H1 (cell line): ENCODE data around the gene CBR3. TPM values are rescaled to one million over a fixed set of nuclear protein-coding genes. Genes with fewer than 3 reads are reported as not detected.

Experiments
- CTCF ChIA-PET: fragments of 300-600 bp; sonication (Branson Sonifier 250); formaldehyde crosslinking; loops from one replicate; lab custom pipeline; 2021; ENCODE audit not compliant: partially characterized antibody; lab: Charles Lee
- POLR2A ChIA-PET: fragments of 300-600 bp; sonication (Branson Sonifier 250); formaldehyde crosslinking; loops from one replicate; lab custom pipeline; 2021; ENCODE audit warnings: inconsistent platforms; ENCODE audit not compliant: partially characterized antibody; lab: Charles Lee
- DNase-seq, 2 experiments: peaks; one replicate each; pipeline versions ENCODE4 v3.0.0 to v3.0.0-alpha.2; 2010 to 2022; ENCODE audit warnings: low spot score in 2 of 2, low read depth in 1 of 2, mixed read lengths in 1 of 2
- FAIRE-seq: peaks from 2 replicates; lab custom pipeline; 2011; peaks lifted over from hg19 to GRCh38; lab: Jason Lieb, UNC
- H2AFZ ChIP-seq: 2 replicates; pipeline ENCODE4 v1.8.1; 2012; ENCODE audit warnings: low read length, inconsistent platforms
- H2AK5ac ChIP-seq: 2 replicates; pipeline ENCODE4 v1.6.1; 2013; ENCODE audit warnings: low read depth, low read length
- H2BK120ac ChIP-seq: replicated peaks from 2 replicates; pipeline ENCODE3; 2013; ENCODE audit warnings: low read depth, low read length, inconsistent platforms
- H2BK12ac ChIP-seq: 2 replicates; pipeline ENCODE4 v1.6.1; 2013; ENCODE audit warnings: low read depth, low read length
- H2BK15ac ChIP-seq: 2 replicates; pipeline ENCODE4 v1.6.1; 2013; ENCODE audit warnings: low read length
- H2BK20ac ChIP-seq: 2 replicates; pipeline ENCODE4 v1.6.1; 2013; ENCODE audit warnings: low read length
- H2BK5ac ChIP-seq: 2 replicates; pipeline ENCODE4 v1.6.1; 2013; ENCODE audit warnings: low read depth, low read length
- H3K14ac ChIP-seq: 2 replicates; pipeline ENCODE4 v1.6.1; 2013; ENCODE audit warnings: inconsistent platforms; ENCODE audit not compliant: insufficient read length
- H3K18ac ChIP-seq: 2 replicates; pipeline ENCODE4 v1.6.1; 2013; ENCODE audit warnings: low read length; ENCODE audit errors: extremely low read depth
- H3K23ac ChIP-seq: 2 replicates; pipeline ENCODE4 v1.6.1; 2013; ENCODE audit warnings: inconsistent platforms; ENCODE audit not compliant: insufficient read length
- H3K23me2 ChIP-seq: 2 replicates; pipeline ENCODE4 v1.6.1; 2013; ENCODE audit warnings: low read depth, low read length
- H3K27ac ChIP-seq: 2 replicates; pipeline ENCODE4 v1.6.1; 2011; ENCODE audit warnings: low read depth, low read length, inconsistent platforms
- H3K27me3 ChIP-seq, 4 experiments: replicated peaks in 1 of 4; 1 replicate in 1 of 4; 2 replicates in 3 of 4; pipeline versions ENCODE4 v1.6.1 to v1.8.1; 2011 to 2013; ENCODE audit warnings: low read length in 3 of 4, mild to moderate bottlenecking in 3 of 4, inconsistent platforms in 2 of 4, mixed read lengths in 2 of 4, moderate library complexity in 1 of 4; ENCODE audit not compliant: control insufficient read depth in 3 of 4, insufficient read depth in 3 of 4; ENCODE audit errors: extremely low read depth in 1 of 4
- H3K36me3 ChIP-seq, 4 experiments: 2 replicates each; pipeline versions ENCODE4 v1.6.1 to v1.8.1; 2011 to 2013; ENCODE audit warnings: mild to moderate bottlenecking in 4 of 4, low read length in 3 of 4, moderate library complexity in 2 of 4, control low read depth in 1 of 4, inconsistent platforms in 1 of 4; ENCODE audit not compliant: insufficient read depth in 4 of 4, control insufficient read depth in 2 of 4
- H3K4ac ChIP-seq: replicated peaks from 2 replicates; pipeline ENCODE3; 2013; ENCODE audit warnings: low read length, low read depth, mixed read lengths, inconsistent platforms; ENCODE audit not compliant: insufficient read length
- H3K4me1 ChIP-seq, 4 experiments: replicated peaks in 1 of 4; 1 replicate in 1 of 4; 2 replicates in 3 of 4; pipeline versions ENCODE4 v1.6.1 to v1.8.1; 2011 to 2013; ENCODE audit warnings: low read length in 3 of 4, inconsistent platforms in 2 of 4, mixed read lengths in 1 of 4; ENCODE audit not compliant: insufficient read depth in 4 of 4, control insufficient read depth in 3 of 4
- H3K4me2 ChIP-seq, 2 experiments: 2 replicates each; pipeline versions ENCODE4 v1.6.1 to v1.8.1; 2011 to 2013; ENCODE audit warnings: low read depth in 2 of 2, low read length in 2 of 2, control low read depth in 1 of 2, inconsistent platforms in 1 of 2, mild to moderate bottlenecking in 1 of 2; ENCODE audit not compliant: insufficient read depth in 1 of 2
- H3K4me3 ChIP-seq, 4 experiments: fragments of 200-600, 300-600 bp in 1 of 4; sonication (generic), shearing (Covaris generic), sonication (Bioruptor Twin) in 1 of 4; 2 replicates each; pipeline versions ENCODE4 v1.5.1 to v1.8.1; 2011 to 2016; ENCODE audit warnings: low read length in 4 of 4, low read depth in 3 of 4, control low read depth in 2 of 4, inconsistent platforms in 2 of 4, mild to moderate bottlenecking in 2 of 4, mixed read lengths in 1 of 4, moderate library complexity in 1 of 4; ENCODE audit not compliant: insufficient read depth in 2 of 4; ENCODE audit errors: extremely low read depth in 1 of 4
- H3K56ac ChIP-seq: replicated peaks from 2 replicates; pipeline ENCODE3; 2013; ENCODE audit warnings: low read depth, mild to moderate bottlenecking, mixed read lengths, low read length, inconsistent platforms; ENCODE audit not compliant: insufficient read length
- H3K79me1 ChIP-seq: 2 replicates; pipeline ENCODE4 v1.6.1; 2013; ENCODE audit warnings: low read depth, low read length, control low read depth
- H3K79me2 ChIP-seq, 2 experiments: 2 replicates each; pipeline versions ENCODE4 v1.6.1 to v1.8.1; 2012 to 2013; ENCODE audit warnings: low read length in 2 of 2, mild to moderate bottlenecking in 2 of 2, inconsistent platforms in 1 of 2; ENCODE audit not compliant: insufficient read depth in 2 of 2, control insufficient read depth in 1 of 2
- H3K9ac ChIP-seq, 4 experiments: replicated peaks in 1 of 4; 1 replicate in 1 of 4; 2 replicates in 3 of 4; pipeline versions ENCODE4 v1.6.1 to v1.8.1; 2011 to 2013; ENCODE audit warnings: low read depth in 3 of 4, low read length in 3 of 4, control low read depth in 2 of 4, mild to moderate bottlenecking in 2 of 4, moderate library complexity in 2 of 4, inconsistent platforms in 1 of 4; ENCODE audit errors: extremely low read depth in 1 of 4
- H3K9me3 ChIP-seq, 2 experiments: 2 replicates each; pipeline versions ENCODE4 v1.6.1 to v1.8.1; 2012 to 2013; ENCODE audit warnings: mild to moderate bottlenecking in 2 of 2, moderate library complexity in 2 of 2, control low read depth in 1 of 2, inconsistent platforms in 1 of 2, low read depth in 1 of 2, low read length in 1 of 2, mixed read lengths in 1 of 2; ENCODE audit not compliant: insufficient read depth in 2 of 2
- H4K20me1 ChIP-seq, 2 experiments: replicated peaks in 1 of 2; 2 replicates each; pipeline versions ENCODE3 to v1.8.1; 2011 to 2013; ENCODE audit warnings: inconsistent platforms in 2 of 2, low read length in 2 of 2, mild to moderate bottlenecking in 1 of 2; ENCODE audit not compliant: insufficient read depth in 2 of 2, control insufficient read depth in 1 of 2
- H4K5ac ChIP-seq: 2 replicates; pipeline ENCODE4 v1.6.1; 2013; ENCODE audit warnings: low read length, low read depth, mixed read lengths, inconsistent platforms; ENCODE audit not compliant: insufficient read length
- H4K8ac ChIP-seq: 2 replicates; pipeline ENCODE4 v1.8.0; 2013; ENCODE audit warnings: mild to moderate bottlenecking, moderate library complexity, low read length, inconsistent platforms; ENCODE audit not compliant: insufficient read depth; ENCODE audit errors: extremely low read depth
- H4K91ac ChIP-seq: replicated peaks from 2 replicates; pipeline ENCODE3; 2013; ENCODE audit warnings: low read length, mixed read lengths, inconsistent platforms; ENCODE audit not compliant: insufficient read length
- BACH1 ChIP-seq: IDR thresholded peaks from 2 replicates; pipeline ENCODE4 v1.6.1; 2012; ENCODE audit warnings: low read length, improper control_type of control experiment
- BCL11A ChIP-seq, 2 experiments: IDR thresholded peaks; one replicate each; pipeline ENCODE4 v1.6.1; 2011; ENCODE audit warnings: low read depth in 2 of 2, low read length in 2 of 2, mild to moderate bottlenecking in 2 of 2
- CBX5 ChIP-seq: fragments of 300-800, 300-1000 bp; sonication (generic); IDR thresholded peaks from 2 replicates; pipeline ENCODE4 v1.7.1; 2016; ENCODE audit warnings: antibody characterized with exemption, low read length, low read depth
- CTCF ChIP-seq, 3 experiments: IDR thresholded peaks; 1 replicate in 2 of 3; 2 replicates in 1 of 3; pipeline versions ENCODE4 v1.5.1 to v1.6.1; 2011; ENCODE audit warnings: low read length in 3 of 3, mild to moderate bottlenecking in 3 of 3, inconsistent platforms in 2 of 3, low read depth in 1 of 3, moderate library complexity in 1 of 3; ENCODE audit not compliant: insufficient read depth in 1 of 3; ENCODE audit errors: control extremely low read depth in 1 of 3
- EP300 ChIP-seq, 2 experiments: IDR thresholded peaks; 1 replicate in 1 of 2; 2 replicates in 1 of 2; pipeline ENCODE4 v1.6.1; 2011 to 2012; ENCODE audit warnings: low read depth in 2 of 2, low read length in 2 of 2, mild to moderate bottlenecking in 2 of 2, borderline replicate concordance in 1 of 2, inconsistent platforms in 1 of 2, moderate library complexity in 1 of 2
- EZH2 ChIP-seq: fragments of 200-600 bp; sonication (generic); IDR thresholded peaks from 2 replicates; pipeline ENCODE4 v1.7.1; 2012; ENCODE audit warnings: low read depth, mild to moderate bottlenecking, moderate library complexity, low read length, inconsistent platforms; ENCODE audit not compliant: severe bottlenecking
- MAFK ChIP-seq: IDR thresholded peaks from 2 replicates; pipeline ENCODE4 v1.6.1; 2012; ENCODE audit warnings: low read depth, mild to moderate bottlenecking, improper control_type of control experiment, low read length
- SAP30 ChIP-seq: fragments of 300-600 bp; sonication (generic); IDR thresholded peaks from 2 replicates; pipeline ENCODE4 v1.7.1; 2012; ENCODE audit warnings: low read length, moderate library complexity, mild to moderate bottlenecking, inconsistent platforms; ENCODE audit not compliant: insufficient read depth, insufficient replicate concordance
- SP4 ChIP-seq: IDR thresholded peaks from 2 replicates; pipeline ENCODE4 v1.6.1; 2012; ENCODE audit warnings: low read length, inconsistent platforms
- WGBS, 2 experiments: shearing (Covaris generic) in 1 of 2; methylation state at CpG; one replicate each; pipeline versions ENCODE4 v1.1.6 to v1.1.7; 2013 to 2015; ENCODE audit warnings: low lambda C conversion rate in 2 of 2, mixed read lengths in 2 of 2, inconsistent platforms in 1 of 2, low coverage in 1 of 2, missing lambda C conversion rate in 1 of 2; ENCODE audit not compliant: insufficient replicate concordance in 2 of 2, insufficient coverage in 1 of 2, insufficient read length in 1 of 2; ENCODE audit errors: extremely low coverage in 1 of 2, missing lambda C conversion rate in 1 of 2; 5-methylcytosine and 5-hydroxymethylcytosine counted together
- polyA plus RNA-seq, 7 experiments: library from polyadenylated mRNA; depleted of rRNA in 3 of 7; stranded (reverse) in 5 of 7; unstranded in 2 of 7; fragments of >200 nt in 5 of 7; fragments of 200-250 nt in 2 of 7; gene quantifications; 1 replicate in 5 of 7; 2 replicates in 1 of 7; 4 replicates in 1 of 7; pipeline versions ENCODE4 v1.2.1 to v1.2.3, GENCODE V29; 2011 to 2013; ENCODE audit warnings: missing spikeins in 2 of 7, mixed read lengths in 2 of 7
- total RNA-seq: library from RNA; stranded (reverse); fragmentation: NEBNext Ultra II Directional; extraction: Animal tissue kit (Norgen Biotek cat#: 25700); gene quantifications from 2 replicates; pipeline ENCODE4 v1.2.1, GENCODE V29; 2021

CBR3 gene
- total and polyA plus RNA-seq, 2 of the 8 experiments (the other 6 are each of a cell fraction or from before 2014, with no cell fraction given): 1.2 to 4.3 TPM

DNA sequence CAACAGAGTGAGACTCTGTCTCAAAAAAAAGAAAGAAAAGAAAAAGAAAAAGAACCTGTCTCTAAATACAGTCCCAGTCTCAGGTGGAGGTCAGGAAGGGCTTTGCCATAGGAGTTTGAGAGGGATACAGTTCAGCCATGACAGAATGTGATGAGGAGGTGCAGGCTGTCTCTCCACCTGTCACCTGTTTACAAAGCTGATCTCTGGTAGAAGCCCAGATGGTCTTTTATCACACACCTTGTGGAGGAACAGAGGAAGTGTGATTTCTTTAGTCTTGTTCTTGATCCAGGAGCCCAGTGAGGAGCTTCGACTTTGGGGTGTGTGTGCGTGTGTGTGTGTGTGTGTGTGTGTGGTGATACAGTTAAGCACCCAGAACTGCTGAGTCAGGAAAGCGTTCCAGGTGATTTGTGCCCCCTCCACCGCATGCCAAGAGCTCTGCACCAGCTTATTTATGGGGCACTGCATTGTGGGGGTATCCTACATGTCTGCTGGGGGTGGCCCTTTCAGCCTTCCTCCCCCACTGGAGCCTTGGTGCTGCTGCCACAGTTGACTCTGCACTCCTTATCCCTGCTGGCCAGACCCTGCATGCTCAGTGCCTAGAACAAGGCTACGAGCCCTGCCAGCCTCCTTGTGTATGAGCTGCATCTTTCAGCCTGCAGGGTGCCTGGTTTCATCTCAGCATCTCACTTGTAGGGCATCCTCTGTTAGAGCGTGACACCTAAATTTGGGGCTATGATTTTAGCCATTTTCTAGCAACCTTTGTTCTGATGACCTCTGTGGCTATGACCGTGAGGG is 41.1 kb downstream of the CBR3 start:
- H3K9me3 ChIP-seq: no peaks in the 10 kb centered on the region
- H3K56ac ChIP-seq: no peak overlapping the region
- no peak overlapping the region for H3K4me2 ChIP-seq
- no peak overlapping the region for H3K18ac ChIP-seq
- no peak overlapping the region for H4K5ac ChIP-seq
- H2BK20ac ChIP-seq: no peak overlapping the region
- TF ChIP-seq EP300 (IDR thresholded peaks at IDR 0.05; ENCODE audit: borderline replicate concordance in 1 of 2, low read depth in 2 of 2, low read length in 2 of 2): no peak
- no peak for TF ChIP-seq CBX5
- no peak for TF ChIP-seq EZH2
- TF ChIP-seq CTCF (IDR thresholded peaks at IDR 0.05; ENCODE audit: control extremely low read depth in 1 of 3, insufficient read depth in 1 of 3, low read depth in 1 of 3, low read length in 3 of 3): no peak
- no peak for TF ChIP-seq SP4
- TF ChIP-seq BCL11A (IDR thresholded peaks at IDR 0.05; ENCODE audit: low read depth in 2 of 2, low read length in 2 of 2): no peak
- no peak for TF ChIP-seq SAP30
- peak; percentile 50; the same call in 1 of the 2 replicates for TF ChIP-seq BACH1
- TF ChIP-seq MAFK: peak; percentile 71; the same call in 1 of the 2 replicates
- no peaks in the 10 kb centered on the region for H3K27me3 ChIP-seq
- H4K20me1 ChIP-seq: no peaks in the 10 kb centered on the region
- H3K4me1 ChIP-seq: no peaks in the 10 kb centered on the region
- no peaks in the 10 kb centered on the region; the same call in 1 of the 2 replicates for H3K79me1 ChIP-seq
- no peaks in the 10 kb centered on the region for H3K23me2 ChIP-seq
- H4K91ac ChIP-seq: no peak overlapping the region
- peak overlapping the region; percentile 46 for H4K8ac ChIP-seq
- no peaks in the 10 kb centered on the region for H3K79me2 ChIP-seq
- no peaks in the 10 kb centered on the region for H3K36me3 ChIP-seq
- H2BK12ac ChIP-seq: no peak overlapping the region
- WGBS, 2 experiments: 88% methylated on average over 7 of the region's 7 CpGs; no CpG with 5 or more reads in 1 of the 2 experiments
- H3K23ac ChIP-seq: no peak overlapping the region
- H2BK120ac ChIP-seq: no peak overlapping the region
- H3K14ac ChIP-seq: no peak overlapping the region
- ChIA-PET POLR2A (interaction anchor here (1.3 kb wide), 1 partner anchor 35 kb away, joined by 5 read pairs; no protein-coding TSS in a partner anchor), CTCF (interaction anchor here (0.9 to 4.9 kb wide), 7 partner anchors 12 to 34 kb away, joined by 3 to 22 read pairs (median 3); no protein-coding TSS in a partner anchor)
- H2AFZ ChIP-seq: no peak overlapping the region
- DNase-seq (no peak), FAIRE-seq (no peak)
- H2BK5ac ChIP-seq: no peak overlapping the region
- no peak overlapping the region for H2AK5ac ChIP-seq
- H2BK15ac ChIP-seq: no peak overlapping the region
- H3K27ac ChIP-seq: no peak overlapping the region
- H3K9ac ChIP-seq: no peak overlapping the region; a peak in 1 of 7 replicates
- no peak overlapping the region for H3K4ac ChIP-seq
- H3K4me3 ChIP-seq: no peak overlapping the region
